Glutamatergic neuron (in vitro differentiated cells): ENCODE measurements around the gene TMEM266. TPM values are rescaled to one million over a fixed set of nuclear protein-coding genes. Genes with fewer than 3 reads are reported as not detected.

Experiments used
- DNase-seq: peaks from one replicate; pipeline ENCODE4 v3.0.0; 2022
- H3K27ac Mint-ChIP-seq: one replicate; pipeline ENCODE4 v1.8.0; 2020; ENCODE audit warnings: mild to moderate bottlenecking, mixed read lengths, inconsistent platforms; ENCODE audit not compliant: unreplicated experiment
- H3K27me3 Mint-ChIP-seq: one replicate; pipeline ENCODE4 v1.8.0; 2020; ENCODE audit warnings: mild to moderate bottlenecking, moderate library complexity, mixed read lengths, inconsistent platforms; ENCODE audit not compliant: unreplicated experiment
- H3K36me3 Mint-ChIP-seq: one replicate; pipeline ENCODE4 v1.8.0; 2020; ENCODE audit warnings: mild to moderate bottlenecking, mixed read lengths, inconsistent platforms; ENCODE audit not compliant: unreplicated experiment
- H3K4me1 Mint-ChIP-seq: one replicate; pipeline ENCODE4 v1.8.0; 2020; ENCODE audit warnings: mild to moderate bottlenecking, low read depth, mixed read lengths, inconsistent platforms; ENCODE audit not compliant: unreplicated experiment
- H3K4me3 Mint-ChIP-seq: one replicate; pipeline ENCODE4 v1.8.0; 2020; ENCODE audit warnings: mild to moderate bottlenecking, mixed read lengths, inconsistent platforms; ENCODE audit not compliant: unreplicated experiment
- H3K9me3 Mint-ChIP-seq: one replicate; pipeline ENCODE4 v1.8.0; 2020; ENCODE audit warnings: mild to moderate bottlenecking, moderate library complexity, mixed read lengths, inconsistent platforms; ENCODE audit not compliant: unreplicated experiment
- total RNA-seq: library from RNA; stranded (reverse); fragmentation: NEBNext Ultra II Directional; extraction: Animal tissue kit (Norgen Biotek cat#: 25700); gene quantifications from one replicate; pipeline ENCODE4 v1.2.1, GENCODE V29; 2021; ENCODE audit not compliant: unreplicated experiment
- TF ChIP-seq, protein P1 (sequence below): fragments of 200-600 bp; sonication (generic); IDR thresholded peaks from one replicate; pipeline ENCODE4 v1.5.0; 2021; ENCODE audit not compliant: partially characterized antibody, unreplicated experiment

TMEM266 gene
- total RNA-seq, 1 donor from 2014 or later = 1.3 TPM

DNA sequence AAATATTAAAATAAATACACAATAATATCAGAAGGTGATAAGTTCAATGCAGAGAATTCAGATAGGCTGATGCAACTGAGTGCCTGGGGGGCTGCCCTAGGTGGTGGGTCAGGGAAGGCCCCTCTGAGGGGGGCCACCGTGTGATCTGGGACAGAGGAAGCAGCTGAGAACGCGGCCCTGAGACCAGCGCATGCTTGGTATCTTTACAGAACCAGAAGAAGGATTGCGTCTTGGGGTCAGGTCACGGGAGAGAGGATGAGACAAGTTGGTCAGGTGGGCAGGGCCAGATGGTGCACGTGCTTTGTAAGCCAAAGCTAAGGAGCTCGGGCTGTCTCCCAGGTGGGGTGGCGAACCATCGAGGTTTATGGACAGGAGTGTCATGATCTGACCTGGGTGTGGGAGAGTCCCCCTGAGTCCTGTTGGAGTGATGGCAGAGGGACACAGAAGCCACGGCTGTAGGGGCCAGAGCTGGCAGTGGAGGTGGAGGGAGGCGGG, 130.3 kb downstream of the TMEM266 start:
- TF ChIP-seq, protein P1, sequence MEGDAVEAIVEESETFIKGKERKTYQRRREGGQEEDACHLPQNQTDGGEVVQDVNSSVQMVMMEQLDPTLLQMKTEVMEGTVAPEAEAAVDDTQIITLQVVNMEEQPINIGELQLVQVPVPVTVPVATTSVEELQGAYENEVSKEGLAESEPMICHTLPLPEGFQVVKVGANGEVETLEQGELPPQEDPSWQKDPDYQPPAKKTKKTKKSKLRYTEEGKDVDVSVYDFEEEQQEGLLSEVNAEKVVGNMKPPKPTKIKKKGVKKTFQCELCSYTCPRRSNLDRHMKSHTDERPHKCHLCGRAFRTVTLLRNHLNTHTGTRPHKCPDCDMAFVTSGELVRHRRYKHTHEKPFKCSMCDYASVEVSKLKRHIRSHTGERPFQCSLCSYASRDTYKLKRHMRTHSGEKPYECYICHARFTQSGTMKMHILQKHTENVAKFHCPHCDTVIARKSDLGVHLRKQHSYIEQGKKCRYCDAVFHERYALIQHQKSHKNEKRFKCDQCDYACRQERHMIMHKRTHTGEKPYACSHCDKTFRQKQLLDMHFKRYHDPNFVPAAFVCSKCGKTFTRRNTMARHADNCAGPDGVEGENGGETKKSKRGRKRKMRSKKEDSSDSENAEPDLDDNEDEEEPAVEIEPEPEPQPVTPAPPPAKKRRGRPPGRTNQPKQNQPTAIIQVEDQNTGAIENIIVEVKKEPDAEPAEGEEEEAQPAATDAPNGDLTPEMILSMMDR = no peak
- DNase-seq = no peak
- H3K27ac Mint-ChIP-seq = peak overlapping the region; percentile 70
- H3K27me3 Mint-ChIP-seq = peaks cover 9% of the 10 kb centered on the region
- peaks cover 38% of the 10 kb centered on the region for H3K4me1 Mint-ChIP-seq
- H3K36me3 Mint-ChIP-seq = no peaks in the 10 kb centered on the region
- H3K9me3 Mint-ChIP-seq = peaks cover 13% of the 10 kb centered on the region
- H3K4me3 Mint-ChIP-seq = peak overlapping the region; percentile 55

DNA sequence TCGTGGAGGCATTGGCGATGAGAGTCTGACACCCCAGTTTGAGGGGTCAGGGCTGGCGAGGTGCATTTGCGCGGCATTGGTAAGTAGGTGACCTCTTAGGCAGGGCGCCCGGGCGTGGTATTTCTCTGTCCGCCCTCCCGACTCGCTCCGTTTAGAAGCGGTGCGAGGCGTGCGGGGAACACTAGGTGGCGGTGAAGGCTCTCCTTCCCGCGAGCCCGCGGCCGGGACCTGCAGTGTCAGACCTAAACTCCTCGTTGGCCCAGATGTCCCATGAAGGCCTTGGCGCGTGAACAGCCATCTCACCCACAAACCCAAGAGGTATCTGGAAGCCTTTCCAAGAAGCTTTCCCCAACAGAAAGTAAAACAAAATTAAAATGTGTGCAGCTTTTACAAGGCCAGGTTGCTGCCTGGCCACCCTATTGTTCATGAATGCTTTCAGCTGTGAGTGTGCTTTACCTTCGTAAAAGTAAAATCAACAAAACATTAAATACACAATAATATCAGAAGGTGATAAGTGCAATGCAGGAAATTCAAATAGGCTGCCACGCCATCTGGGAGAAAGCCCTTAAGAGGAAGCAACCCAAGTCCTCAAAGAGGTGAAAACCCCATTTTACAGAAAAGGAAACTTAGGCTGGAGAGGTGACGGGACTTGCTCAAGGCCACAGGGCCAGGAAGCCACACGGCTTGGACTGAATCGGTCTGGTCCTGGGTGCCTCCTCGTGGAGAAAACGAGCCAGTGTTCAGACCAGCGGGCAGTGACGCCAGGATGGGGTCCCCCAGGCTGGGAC, 131.2 kb downstream of the TMEM266 start:
- DNase-seq = peak; percentile 92
- peaks cover 6% of the 10 kb centered on the region for H3K27me3 Mint-ChIP-seq
- no peaks in the 10 kb centered on the region for H3K36me3 Mint-ChIP-seq
- TF ChIP-seq, protein P1 = peak; percentile 82
- peak overlapping the region; percentile 70 for H3K27ac Mint-ChIP-seq
- H3K4me3 Mint-ChIP-seq = no peak overlapping the region
- H3K4me1 Mint-ChIP-seq = peaks cover 31% of the 10 kb centered on the region
- H3K9me3 Mint-ChIP-seq = peaks cover 13% of the 10 kb centered on the region

DNA sequence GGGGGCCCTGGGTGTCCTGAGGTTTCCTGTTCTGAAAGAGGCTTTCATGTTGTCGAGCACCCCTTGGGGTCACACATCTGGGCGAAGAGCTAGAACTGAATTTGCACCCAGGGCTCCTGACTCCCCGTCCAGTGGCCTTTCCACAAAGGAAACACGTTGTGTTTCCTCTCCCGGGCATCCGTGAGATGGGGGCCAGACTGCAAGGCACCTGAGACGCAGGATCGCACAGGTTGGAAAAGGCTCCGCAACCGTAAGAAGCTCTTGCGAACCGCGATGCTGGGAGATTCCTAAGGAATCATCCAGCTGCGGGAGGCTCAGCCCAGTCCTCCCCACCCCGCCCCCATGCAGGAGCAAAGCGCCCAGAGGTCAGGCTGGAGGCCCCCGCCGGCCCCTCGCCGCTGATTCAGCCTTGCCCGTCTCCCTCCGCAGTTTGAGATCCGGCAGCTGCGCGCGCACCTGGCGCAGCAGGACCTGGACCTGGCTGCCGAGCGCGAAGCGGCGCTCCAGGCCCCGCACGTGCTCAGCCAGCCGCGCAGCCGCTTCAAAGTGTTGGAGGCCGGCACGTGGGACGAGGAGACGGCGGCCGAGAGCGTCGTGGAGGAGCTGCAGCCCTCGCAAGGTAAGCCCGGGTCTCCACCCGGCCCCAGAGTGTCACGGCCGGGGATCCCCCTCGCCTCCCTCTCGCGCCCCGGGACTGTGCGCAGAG, 131.9 kb downstream of the TMEM266 start:
- no peaks in the 10 kb centered on the region for H3K36me3 Mint-ChIP-seq
- TF ChIP-seq, protein P1 = no peak

DNA sequence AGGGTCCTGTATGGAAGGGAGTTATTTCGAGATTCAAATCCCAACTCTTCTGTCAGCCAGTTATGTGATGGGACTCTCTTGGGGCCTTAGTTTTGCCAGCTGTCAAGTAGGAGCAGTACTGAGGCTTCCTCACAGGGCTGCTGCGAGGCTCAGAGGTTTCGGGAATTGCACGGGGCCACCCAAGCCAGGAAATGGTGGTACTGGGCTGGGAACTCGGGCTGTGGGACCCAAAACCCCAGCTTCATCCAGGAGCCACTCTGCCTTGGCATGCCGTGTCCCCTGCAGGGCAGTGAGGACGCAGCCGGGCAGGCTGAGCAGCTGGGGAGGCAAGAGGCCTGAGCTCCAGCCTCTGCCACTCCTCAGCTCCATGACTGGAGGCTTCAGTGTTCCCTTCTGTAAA, 132.9 kb downstream of the TMEM266 start:
- Mint-ChIP-seq H3K4me3 (no peak overlapping the region), H3K27ac (no peak overlapping the region), H3K27me3 (peaks cover 6% of the 10 kb centered on the region), H3K4me1 (peaks cover 23% of the 10 kb centered on the region), H3K9me3 (peaks cover 12% of the 10 kb centered on the region), H3K36me3 (no peaks in the 10 kb centered on the region)
- TF ChIP-seq, protein P1 = no peak
- DNase-seq = no peak

More for the DNA sequence above, 131.9 kb downstream of the TMEM266 start:
- Mint-ChIP-seq H3K27me3 (peaks cover 6% of the 10 kb centered on the region), H3K4me1 (peaks cover 31% of the 10 kb centered on the region), H3K4me3 (no peak overlapping the region), H3K27ac (no peak overlapping the region), H3K9me3 (peaks cover 13% of the 10 kb centered on the region)
- DNase-seq = no peak
